ENCODE measurements around the gene CFAP74.

DNA sequence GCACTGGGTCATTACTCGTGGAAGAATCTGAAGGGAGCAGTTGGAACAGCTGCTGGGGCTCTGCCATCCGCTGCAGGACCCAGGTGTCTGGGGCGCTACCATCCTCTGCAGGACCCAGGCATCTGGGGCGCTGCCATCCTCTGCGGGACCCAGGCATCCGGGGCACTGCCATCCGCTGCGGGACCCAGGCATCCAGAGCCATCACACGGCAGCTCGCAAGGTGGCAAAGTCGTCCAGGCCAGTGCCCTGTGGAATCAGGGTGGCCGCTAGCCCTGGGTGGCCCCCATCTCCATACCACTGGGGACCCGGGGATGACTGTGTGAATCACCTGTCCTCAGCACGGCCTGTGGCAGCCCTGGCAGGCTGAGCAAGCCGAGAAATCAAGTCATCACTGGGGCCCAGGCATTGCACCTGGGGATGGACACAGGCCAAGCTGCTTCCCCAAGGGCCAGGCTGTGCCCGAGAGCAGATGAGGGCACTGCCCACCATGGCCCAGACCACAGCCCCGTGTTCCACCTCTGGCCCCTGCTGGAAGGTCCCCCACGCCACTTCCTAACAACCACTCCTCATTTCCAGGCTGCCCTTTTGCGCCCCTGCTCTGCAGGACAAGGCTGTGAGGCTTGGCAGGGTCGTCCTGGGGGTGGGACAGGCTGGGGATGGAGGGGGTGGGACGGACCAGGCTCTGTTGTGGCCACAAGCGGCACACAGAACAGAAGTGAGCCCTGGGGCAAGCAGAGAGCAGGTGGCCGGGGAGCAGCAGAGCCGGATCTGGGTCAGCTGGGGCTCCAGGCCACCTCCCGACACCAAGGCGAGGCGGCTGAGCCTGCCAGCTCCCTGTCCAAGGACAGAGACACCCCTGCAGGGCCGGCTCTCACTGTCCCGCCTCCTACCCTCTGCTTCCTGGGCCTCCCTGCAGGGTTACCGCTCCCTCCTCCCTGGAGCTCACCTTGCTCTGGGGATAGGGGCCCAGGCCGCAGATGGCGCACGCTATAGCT, 28.3 kb upstream of the CFAP74 start:
- TF ChIP-seq, protein P1, sequence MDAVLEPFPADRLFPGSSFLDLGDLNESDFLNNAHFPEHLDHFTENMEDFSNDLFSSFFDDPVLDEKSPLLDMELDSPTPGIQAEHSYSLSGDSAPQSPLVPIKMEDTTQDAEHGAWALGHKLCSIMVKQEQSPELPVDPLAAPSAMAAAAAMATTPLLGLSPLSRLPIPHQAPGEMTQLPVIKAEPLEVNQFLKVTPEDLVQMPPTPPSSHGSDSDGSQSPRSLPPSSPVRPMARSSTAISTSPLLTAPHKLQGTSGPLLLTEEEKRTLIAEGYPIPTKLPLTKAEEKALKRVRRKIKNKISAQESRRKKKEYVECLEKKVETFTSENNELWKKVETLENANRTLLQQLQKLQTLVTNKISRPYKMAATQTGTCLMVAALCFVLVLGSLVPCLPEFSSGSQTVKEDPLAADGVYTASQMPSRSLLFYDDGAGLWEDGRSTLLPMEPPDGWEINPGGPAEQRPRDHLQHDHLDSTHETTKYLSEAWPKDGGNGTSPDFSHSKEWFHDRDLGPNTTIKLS (IDR thresholded peaks at IDR 0.05; ENCODE audit: borderline replicate concordance, low read depth), result no peak
- no peak for TF ChIP-seq POLR2A (conservative IDR thresholded peaks at IDR 0.05)
- TF ChIP-seq RFX5 (IDR thresholded peaks at IDR 0.05; ENCODE audit: low read depth, low read length), result no peak
- TF ChIP-seq, protein P2, sequence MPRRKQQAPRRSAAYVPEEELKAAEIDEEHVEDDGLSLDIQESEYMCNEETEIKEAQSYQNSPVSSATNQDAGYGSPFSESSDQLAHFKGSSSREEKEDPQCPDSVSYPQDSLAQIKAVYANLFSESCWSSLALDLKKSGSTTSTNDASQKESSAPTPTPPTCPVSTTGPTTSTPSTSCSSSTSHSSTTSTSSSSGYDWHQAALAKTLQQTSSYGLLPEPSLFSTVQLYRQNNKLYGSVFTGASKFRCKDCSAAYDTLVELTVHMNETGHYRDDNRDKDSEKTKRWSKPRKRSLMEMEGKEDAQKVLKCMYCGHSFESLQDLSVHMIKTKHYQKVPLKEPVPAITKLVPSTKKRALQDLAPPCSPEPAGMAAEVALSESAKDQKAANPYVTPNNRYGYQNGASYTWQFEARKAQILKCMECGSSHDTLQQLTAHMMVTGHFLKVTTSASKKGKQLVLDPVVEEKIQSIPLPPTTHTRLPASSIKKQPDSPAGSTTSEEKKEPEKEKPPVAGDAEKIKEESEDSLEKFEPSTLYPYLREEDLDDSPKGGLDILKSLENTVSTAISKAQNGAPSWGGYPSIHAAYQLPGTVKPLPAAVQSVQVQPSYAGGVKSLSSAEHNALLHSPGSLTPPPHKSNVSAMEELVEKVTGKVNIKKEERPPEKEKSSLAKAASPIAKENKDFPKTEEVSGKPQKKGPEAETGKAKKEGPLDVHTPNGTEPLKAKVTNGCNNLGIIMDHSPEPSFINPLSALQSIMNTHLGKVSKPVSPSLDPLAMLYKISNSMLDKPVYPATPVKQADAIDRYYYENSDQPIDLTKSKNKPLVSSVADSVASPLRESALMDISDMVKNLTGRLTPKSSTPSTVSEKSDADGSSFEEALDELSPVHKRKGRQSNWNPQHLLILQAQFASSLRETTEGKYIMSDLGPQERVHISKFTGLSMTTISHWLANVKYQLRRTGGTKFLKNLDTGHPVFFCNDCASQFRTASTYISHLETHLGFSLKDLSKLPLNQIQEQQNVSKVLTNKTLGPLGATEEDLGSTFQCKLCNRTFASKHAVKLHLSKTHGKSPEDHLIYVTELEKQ (CRISPR knock-in tag; IDR thresholded peaks at IDR 0.05), result no peak
- TF ChIP-seq, protein P3, sequence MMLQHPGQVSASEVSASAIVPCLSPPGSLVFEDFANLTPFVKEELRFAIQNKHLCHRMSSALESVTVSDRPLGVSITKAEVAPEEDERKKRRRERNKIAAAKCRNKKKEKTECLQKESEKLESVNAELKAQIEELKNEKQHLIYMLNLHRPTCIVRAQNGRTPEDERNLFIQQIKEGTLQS (IDR thresholded peaks at IDR 0.05), result no peak
- TF ChIP-seq, protein P3 (CRISPR knock-in tag; conservative IDR thresholded peaks at IDR 0.05), result no peak
- TF ChIP-seq NFIC (IDR thresholded peaks at IDR 0.05), result no peak
- TF ChIP-seq NR2C1 (IDR thresholded peaks at IDR 0.05), result no peak
- no peak for TF ChIP-seq NR2C1 (tag; IDR thresholded peaks at IDR 0.05)
- TF ChIP-seq, protein P4, sequence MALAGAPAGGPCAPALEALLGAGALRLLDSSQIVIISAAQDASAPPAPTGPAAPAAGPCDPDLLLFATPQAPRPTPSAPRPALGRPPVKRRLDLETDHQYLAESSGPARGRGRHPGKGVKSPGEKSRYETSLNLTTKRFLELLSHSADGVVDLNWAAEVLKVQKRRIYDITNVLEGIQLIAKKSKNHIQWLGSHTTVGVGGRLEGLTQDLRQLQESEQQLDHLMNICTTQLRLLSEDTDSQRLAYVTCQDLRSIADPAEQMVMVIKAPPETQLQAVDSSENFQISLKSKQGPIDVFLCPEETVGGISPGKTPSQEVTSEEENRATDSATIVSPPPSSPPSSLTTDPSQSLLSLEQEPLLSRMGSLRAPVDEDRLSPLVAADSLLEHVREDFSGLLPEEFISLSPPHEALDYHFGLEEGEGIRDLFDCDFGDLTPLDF (CRISPR knock-in tag; IDR thresholded peaks at IDR 0.05), result no peak
- TF ChIP-seq SRF (CRISPR knock-in tag; IDR thresholded peaks at IDR 0.05), result no peak
- no peak for TF ChIP-seq EP300 (IDR thresholded peaks at IDR 0.05; ENCODE audit: low read length)
- TF ChIP-seq, protein P5, sequence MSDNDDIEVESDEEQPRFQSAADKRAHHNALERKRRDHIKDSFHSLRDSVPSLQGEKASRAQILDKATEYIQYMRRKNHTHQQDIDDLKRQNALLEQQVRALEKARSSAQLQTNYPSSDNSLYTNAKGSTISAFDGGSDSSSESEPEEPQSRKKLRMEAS (CRISPR knock-in tag; IDR thresholded peaks at IDR 0.05), result no peak
- TF ChIP-seq ZNF274 (IDR thresholded peaks at IDR 0.05; ENCODE audit: borderline replicate concordance, low read depth, low read length), result no peak
